Memory B cell (primary cell): ENCODE results near the gene MPG.
"Not testable (repeated sequence)": the region's sequence is repeated elsewhere in the genome, so short reads cannot be mapped to it uniquely, and the experiment has no call there.

Experiments
- ATAC-seq: fragments of 150-1000 bp; cut with Tn5 transposase; 2 replicates; pipeline ENCODE4 v1.10.0; 2021; ENCODE audit warnings: low read depth, mild to moderate bottlenecking, moderate library complexity
- DNase-seq, 2 donors: peaks; one replicate each; pipeline ENCODE4 v3.0.0; 2022; ENCODE audit warnings: low spot score in 2 of 2
- H3K27ac Mint-ChIP-seq: one replicate; pipeline ENCODE4 v1.8.0; 2022; ENCODE audit warnings: mild to moderate bottlenecking, moderate library complexity, mixed read lengths
- H3K27me3 Mint-ChIP-seq: one replicate; pipeline ENCODE4 v1.8.0; 2022; ENCODE audit warnings: mixed read lengths
- H3K36me3 Mint-ChIP-seq: one replicate; pipeline ENCODE4 v1.8.0; 2022; ENCODE audit warnings: mild to moderate bottlenecking, mixed read lengths
- H3K4me1 Mint-ChIP-seq: one replicate; pipeline ENCODE4 v1.8.0; 2022; ENCODE audit warnings: mixed read lengths
- H3K4me3 Mint-ChIP-seq: one replicate; pipeline ENCODE4 v1.8.0; 2022; ENCODE audit warnings: mild to moderate bottlenecking, moderate library complexity, mixed read lengths
- H3K9me3 Mint-ChIP-seq: one replicate; pipeline ENCODE4 v1.8.0; 2022; ENCODE audit warnings: mixed read lengths

MPG gene

GRCh38 chr16:117379-118365 is 39.6 kb downstream of the MPG start:
- Mint-ChIP-seq H3K27ac (no peak overlapping the region), H3K9me3 (no peaks in the 10 kb centered on the region), H3K27me3 (no peaks in the 10 kb centered on the region), H3K4me1 (peaks cover 2% of the 10 kb centered on the region), H3K4me3 (no peak overlapping the region), H3K36me3 (peaks cover 8% of the 10 kb centered on the region)
- ATAC-seq (peak; percentile 90), DNase-seq (peak; percentile 65 to 71)

DNA sequence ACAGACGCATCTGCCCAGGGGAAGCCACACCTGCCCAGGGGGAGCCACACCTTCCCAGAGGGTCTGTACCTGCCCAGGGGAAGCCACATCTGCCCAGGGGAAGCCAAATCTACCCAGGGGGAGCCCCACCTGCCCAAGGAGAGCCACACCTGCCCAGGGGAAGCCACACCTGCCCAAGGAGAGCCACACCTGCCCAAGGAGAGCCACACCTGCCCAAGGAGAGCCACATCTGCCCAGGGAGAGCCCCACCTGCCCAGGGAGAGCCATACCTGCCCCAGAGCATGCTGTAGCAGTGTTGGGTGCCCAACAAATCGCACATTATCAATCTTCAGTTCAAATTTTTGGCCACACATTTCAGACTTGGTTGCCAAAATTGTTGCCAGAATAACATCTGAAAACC is 40.8 kb downstream of the MPG start:
- H3K9me3 Mint-ChIP-seq: no peaks in the 10 kb centered on the region
- DNase-seq (no peak), ATAC-seq (no peak)
- H3K36me3 Mint-ChIP-seq: peaks cover 6% of the 10 kb centered on the region
- H3K27ac Mint-ChIP-seq: no peak overlapping the region
- H3K4me1 Mint-ChIP-seq: peaks cover 2% of the 10 kb centered on the region
- no peaks in the 10 kb centered on the region for H3K27me3 Mint-ChIP-seq
- H3K4me3 Mint-ChIP-seq: no peak overlapping the region

- peaks cover 5% of the 10 kb centered on the region for H3K36me3 Mint-ChIP-seq
- H3K4me3 Mint-ChIP-seq: no peak overlapping the region
- no peaks in the 10 kb centered on the region for H3K27me3 Mint-ChIP-seq
- H3K4me1 Mint-ChIP-seq: peaks cover 2% of the 10 kb centered on the region
- ATAC-seq: no peak
- no peak overlapping the region for H3K27ac Mint-ChIP-seq
- DNase-seq: no peak
- H3K9me3 Mint-ChIP-seq: no peaks in the 10 kb centered on the region
Measured at GRCh38 chr16:119295-119694, 41.3 kb downstream of the MPG start.

DNA sequence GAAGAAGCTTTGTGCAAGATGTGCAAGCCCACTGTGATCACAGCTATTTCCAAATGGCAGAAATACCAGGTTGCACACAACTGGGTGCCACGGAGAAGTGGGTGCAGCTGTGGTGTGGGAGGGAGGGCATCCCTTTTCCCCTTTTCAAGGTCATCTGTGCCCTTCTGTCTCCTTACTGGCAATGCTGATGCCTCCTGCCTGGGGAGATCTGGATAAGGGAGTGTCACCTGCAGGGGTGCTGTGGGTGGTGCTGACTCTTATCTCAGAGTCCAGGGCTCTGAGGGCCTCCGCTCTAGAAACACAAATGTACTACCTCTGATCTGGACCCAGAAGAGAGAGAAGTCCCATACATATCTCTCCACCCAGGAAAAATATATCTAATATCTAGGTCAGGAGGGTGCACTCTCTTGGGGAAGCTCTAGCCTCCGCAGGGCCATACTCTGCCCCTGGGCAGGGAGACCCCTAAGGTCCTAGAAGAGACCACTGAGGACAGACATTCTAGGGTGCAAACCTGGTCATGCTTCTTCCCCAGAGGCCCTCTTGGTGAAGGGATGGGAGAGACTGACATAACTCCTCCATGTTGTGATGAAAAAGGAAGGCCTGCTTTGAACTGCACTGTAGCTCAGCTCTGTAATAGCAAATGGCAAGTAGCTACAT is 41.9 kb downstream of the MPG start:
- Mint-ChIP-seq H3K36me3 (peaks cover 3% of the 10 kb centered on the region), H3K4me1 (peaks cover 2% of the 10 kb centered on the region)
- no peak for ATAC-seq

DNA sequence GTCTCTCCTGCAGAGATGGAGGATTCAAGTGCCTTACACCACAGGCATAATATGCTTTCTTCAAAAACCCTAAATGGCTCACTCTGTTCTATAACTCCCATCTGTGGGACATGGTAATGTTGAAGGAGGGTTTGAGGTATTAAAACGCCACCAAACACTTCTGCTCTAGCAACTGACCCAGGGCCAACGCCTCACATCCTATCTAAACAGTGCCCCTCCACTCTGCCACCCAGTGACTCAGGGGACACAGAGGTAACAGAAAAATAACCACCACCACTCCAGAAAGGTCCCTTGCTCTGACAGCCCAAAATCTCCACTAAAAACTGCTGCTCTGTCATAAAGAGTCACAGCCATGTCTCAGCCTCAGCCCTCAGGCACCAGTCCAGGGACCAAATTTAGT is 42.7 kb downstream of the MPG start:
- Mint-ChIP-seq H3K27ac (no peak overlapping the region), H3K36me3 (peaks cover 3% of the 10 kb centered on the region), H3K27me3 (no peaks in the 10 kb centered on the region), H3K9me3 (no peaks in the 10 kb centered on the region), H3K4me3 (no peak overlapping the region), H3K4me1 (peaks cover 2% of the 10 kb centered on the region)
- no peak for ATAC-seq
- DNase-seq: no peak

More for the DNA sequence above, 41.9 kb downstream of the MPG start:
- Mint-ChIP-seq H3K27me3 (no peaks in the 10 kb centered on the region), H3K27ac (no peak overlapping the region), H3K4me3 (no peak overlapping the region), H3K9me3 (no peaks in the 10 kb centered on the region)
- DNase-seq: no peak

DNA sequence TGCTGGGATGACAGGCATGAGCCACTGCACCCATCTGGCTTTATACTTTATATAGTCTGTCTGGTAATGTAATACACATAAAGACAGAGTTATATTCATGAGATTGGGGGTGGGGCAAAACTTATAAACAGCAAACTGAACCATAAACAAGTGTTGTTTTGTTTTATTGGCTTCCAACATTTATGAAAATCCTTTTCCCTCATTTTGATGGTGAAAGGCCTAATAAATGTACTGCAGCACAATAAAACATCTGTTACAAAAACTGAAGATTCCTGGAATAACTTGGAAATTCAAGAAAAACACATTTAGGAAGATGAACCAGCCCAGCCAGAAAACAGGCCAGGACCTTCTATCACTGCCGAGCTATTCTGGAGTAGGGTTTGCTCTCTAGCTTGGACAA is 44.3 kb downstream of the MPG start:
- H3K27me3 Mint-ChIP-seq: no peaks in the 10 kb centered on the region
- H3K4me1 Mint-ChIP-seq: peaks cover 2% of the 10 kb centered on the region
- ATAC-seq (no peak), DNase-seq (no peak)
- H3K9me3 Mint-ChIP-seq: no peaks in the 10 kb centered on the region
- H3K36me3 Mint-ChIP-seq: peaks cover 1% of the 10 kb centered on the region
- no peak overlapping the region for H3K27ac Mint-ChIP-seq
- no peak overlapping the region for H3K4me3 Mint-ChIP-seq

DNA sequence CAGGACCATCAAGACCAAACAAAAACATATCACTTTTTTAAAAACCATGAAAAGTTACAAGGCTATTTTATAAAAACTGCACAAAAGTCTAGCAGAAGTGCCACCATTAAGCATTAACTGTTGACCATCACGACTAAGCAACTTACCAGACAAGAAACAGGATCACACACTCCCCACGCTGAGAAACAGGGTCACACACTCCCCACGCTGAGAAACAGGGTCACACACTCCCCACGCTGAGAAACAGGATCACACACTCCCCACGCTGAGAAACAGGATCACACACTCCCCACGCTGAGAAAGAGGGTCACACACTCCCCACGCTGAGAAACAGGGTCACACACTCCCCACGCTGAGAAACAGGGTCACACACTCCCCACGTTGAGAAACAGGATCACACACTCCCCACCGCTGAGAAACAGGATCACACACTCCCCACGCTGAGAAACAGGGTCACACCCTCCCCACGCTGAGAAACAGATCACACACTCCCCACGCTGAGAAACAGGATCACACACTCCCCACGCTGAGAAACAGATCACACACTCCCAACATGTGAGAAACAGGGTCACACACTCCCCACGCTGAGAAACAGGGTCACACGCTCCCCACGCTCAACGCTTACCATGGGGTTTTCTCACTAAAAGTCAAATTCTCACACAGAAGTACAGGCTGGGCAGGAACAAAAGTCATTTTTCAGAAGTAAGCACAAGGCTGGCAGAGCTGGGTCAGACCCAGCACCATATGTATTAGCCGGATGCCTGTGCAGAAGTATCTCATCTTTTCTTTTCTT is 45.7 kb downstream of the MPG start:
- not testable (repeated sequence) for H3K4me3 Mint-ChIP-seq, H3K4me1 Mint-ChIP-seq, ATAC-seq, H3K36me3 Mint-ChIP-seq, H3K27me3 Mint-ChIP-seq, H3K27ac Mint-ChIP-seq, H3K9me3 Mint-ChIP-seq, DNase-seq

DNA sequence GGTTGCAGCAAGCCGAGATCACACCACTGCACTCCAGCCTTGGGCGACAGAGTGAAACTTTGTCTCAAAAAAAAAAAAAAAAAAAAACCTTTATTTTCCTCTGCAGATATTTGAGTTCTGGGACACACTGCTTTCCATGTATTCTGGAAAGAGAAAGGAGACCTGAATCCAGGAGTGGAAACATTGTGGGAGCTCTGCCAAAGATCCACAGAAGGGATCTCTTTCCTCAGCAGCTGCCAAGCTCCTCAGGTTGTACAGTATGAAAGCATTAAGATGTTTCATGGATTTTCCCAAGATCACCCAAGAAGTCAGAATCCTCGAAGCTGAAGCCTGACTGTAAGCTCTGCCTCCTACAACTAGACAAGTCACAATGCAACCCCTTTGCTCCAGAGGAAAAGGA is 47.0 kb downstream of the MPG start:
- H3K4me3 Mint-ChIP-seq: no peak overlapping the region
- no peaks in the 10 kb centered on the region for H3K9me3 Mint-ChIP-seq
- peaks cover 3% of the 10 kb centered on the region for H3K4me1 Mint-ChIP-seq
- no peaks in the 10 kb centered on the region for H3K27me3 Mint-ChIP-seq
- ATAC-seq (no peak), DNase-seq (no peak)
- peaks cover 1% of the 10 kb centered on the region for H3K36me3 Mint-ChIP-seq
- H3K27ac Mint-ChIP-seq: no peak overlapping the region

DNA sequence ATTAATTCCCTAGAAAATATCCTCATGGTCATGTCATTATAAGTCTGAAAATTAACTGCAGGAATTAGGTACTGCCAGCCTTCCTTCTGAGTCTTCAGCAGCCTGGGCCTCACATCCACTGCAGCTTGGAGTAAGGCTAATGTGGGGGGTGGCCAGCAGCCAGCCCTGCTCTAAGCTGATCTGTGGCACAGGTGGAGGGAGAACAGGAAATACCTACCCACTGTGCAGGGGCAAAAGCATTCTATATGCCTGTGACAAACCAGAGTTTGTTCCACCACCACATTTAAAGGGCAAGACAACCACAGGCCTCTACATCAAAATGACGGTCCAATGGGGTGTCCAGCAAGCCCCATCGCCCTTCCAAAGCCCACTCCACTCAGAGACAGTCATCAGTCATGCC is 51.0 kb downstream of the MPG start:
- Mint-ChIP-seq H3K4me1 (peaks cover 5% of the 10 kb centered on the region), H3K4me3 (no peak overlapping the region), H3K27ac (no peak overlapping the region), H3K9me3 (no peaks in the 10 kb centered on the region), H3K27me3 (no peaks in the 10 kb centered on the region), H3K36me3 (peaks cover 5% of the 10 kb centered on the region)
- ATAC-seq (no peak), DNase-seq (no peak)

DNA sequence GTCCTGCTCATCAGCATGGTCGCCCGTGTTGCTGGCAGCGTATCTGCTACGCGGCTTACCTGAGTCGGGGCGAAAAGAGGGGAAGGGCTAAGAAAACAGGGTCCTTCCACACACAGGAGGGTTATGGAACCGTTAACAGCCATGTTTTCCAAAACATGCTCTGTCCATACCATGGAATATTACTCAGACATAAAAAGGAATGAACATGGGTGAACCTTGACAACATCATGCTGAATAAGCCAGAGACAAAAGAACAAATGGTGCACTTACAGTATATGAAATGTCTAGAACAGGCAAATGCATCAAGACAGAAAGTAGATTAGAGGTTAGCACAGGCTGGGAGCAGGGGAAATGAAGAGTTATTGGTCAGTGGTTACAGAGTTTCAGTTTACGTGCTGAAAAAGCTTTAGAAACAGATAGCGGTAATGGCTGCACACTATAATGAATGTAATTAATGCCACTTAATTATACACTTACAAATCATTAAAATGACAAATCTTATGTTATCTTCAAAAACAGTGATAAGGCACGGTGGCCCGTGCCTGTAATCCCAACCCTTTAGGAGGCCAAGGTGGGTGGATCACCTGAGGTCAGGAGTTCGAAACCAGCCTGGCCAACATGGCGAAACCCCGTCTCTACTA is 52.6 kb downstream of the MPG start:
- H3K4me3 Mint-ChIP-seq: no peak overlapping the region
- no peaks in the 10 kb centered on the region for H3K9me3 Mint-ChIP-seq
- H3K27me3 Mint-ChIP-seq: no peaks in the 10 kb centered on the region
- ATAC-seq (no peak), DNase-seq (no peak)
- no peak overlapping the region for H3K27ac Mint-ChIP-seq
- peaks cover 3% of the 10 kb centered on the region for H3K36me3 Mint-ChIP-seq
- peaks cover 13% of the 10 kb centered on the region for H3K4me1 Mint-ChIP-seq

- DNase-seq: no peak
- ATAC-seq: no peak
- Mint-ChIP-seq H3K36me3 (peaks cover 6% of the 10 kb centered on the region), H3K9me3 (no peaks in the 10 kb centered on the region), H3K27ac (no peak overlapping the region), H3K4me3 (no peak overlapping the region), H3K4me1 (peaks cover 16% of the 10 kb centered on the region), H3K27me3 (no peaks in the 10 kb centered on the region)
Measured at GRCh38 chr16:132120-132519, 54.1 kb downstream of the MPG start.

GRCh38 chr16:133716-134115 is 55.7 kb downstream of the MPG start:
- Mint-ChIP-seq H3K27me3 (no peaks in the 10 kb centered on the region), H3K4me1 (peaks cover 16% of the 10 kb centered on the region), H3K9me3 (no peaks in the 10 kb centered on the region), H3K4me3 (no peak overlapping the region), H3K27ac (no peak overlapping the region), H3K36me3 (peaks cover 6% of the 10 kb centered on the region)
- ATAC-seq (no peak), DNase-seq (no peak)
